ENCODE results near the gene RABGGTB.

DNA sequence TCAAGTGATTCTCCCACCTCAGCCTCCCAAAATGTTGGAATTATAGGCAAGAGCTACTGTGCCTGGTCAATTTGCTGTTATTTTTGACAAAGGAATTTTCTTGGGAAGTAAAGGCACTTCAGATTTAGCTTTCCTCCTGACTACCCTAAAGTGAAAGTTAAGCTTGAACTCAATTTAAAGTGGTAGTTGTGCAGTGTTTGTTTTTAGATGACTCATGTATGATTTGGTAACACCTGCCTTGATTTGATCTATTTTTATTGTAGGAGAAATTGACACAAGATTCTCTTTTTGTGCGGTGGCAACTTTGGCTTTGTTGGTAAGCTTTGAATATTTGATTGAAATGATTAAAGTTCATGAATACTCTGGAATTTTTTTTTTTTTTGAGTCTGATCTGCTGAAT, 5.0 kb downstream of the RABGGTB start:
- TF ChIP-seq, protein P1, sequence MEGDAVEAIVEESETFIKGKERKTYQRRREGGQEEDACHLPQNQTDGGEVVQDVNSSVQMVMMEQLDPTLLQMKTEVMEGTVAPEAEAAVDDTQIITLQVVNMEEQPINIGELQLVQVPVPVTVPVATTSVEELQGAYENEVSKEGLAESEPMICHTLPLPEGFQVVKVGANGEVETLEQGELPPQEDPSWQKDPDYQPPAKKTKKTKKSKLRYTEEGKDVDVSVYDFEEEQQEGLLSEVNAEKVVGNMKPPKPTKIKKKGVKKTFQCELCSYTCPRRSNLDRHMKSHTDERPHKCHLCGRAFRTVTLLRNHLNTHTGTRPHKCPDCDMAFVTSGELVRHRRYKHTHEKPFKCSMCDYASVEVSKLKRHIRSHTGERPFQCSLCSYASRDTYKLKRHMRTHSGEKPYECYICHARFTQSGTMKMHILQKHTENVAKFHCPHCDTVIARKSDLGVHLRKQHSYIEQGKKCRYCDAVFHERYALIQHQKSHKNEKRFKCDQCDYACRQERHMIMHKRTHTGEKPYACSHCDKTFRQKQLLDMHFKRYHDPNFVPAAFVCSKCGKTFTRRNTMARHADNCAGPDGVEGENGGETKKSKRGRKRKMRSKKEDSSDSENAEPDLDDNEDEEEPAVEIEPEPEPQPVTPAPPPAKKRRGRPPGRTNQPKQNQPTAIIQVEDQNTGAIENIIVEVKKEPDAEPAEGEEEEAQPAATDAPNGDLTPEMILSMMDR (IDR thresholded peaks at IDR 0.05; ENCODE audit: insufficient read depth, low read length): no peak
- TF ChIP-seq POLR2AphosphoS5 (IDR thresholded peaks at IDR 0.05; ENCODE audit: low read depth) (no peak), GABPA (IDR thresholded peaks at IDR 0.05; ENCODE audit: low read depth) (no peak)
